Kidney (tissue), 14 donors: ENCODE data around the gene SLC22A23. TPM values are rescaled to one million over a fixed set of nuclear protein-coding genes. Genes with fewer than 3 reads are reported as not detected.

Source experiments
- DNase-seq, 5 donors: peaks; one replicate each; pipeline ENCODE4 v3.0.0-alpha.2; 2013 to 2020
- FAIRE-seq: peaks from 2 replicates; lab custom pipeline; 2012; peaks lifted over from hg19 to GRCh38; lab: Jason Lieb, UNC
- H3K27ac ChIP-seq, 2 donors: one replicate each; pipeline ENCODE4 v1.7.0; 2013; ENCODE audit warnings: low read depth in 2 of 2, low read length in 2 of 2, inconsistent platforms in 1 of 2
- H3K27me3 ChIP-seq: one replicate; pipeline ENCODE4 v1.7.1; 2013; ENCODE audit warnings: low read length, inconsistent platforms; ENCODE audit not compliant: control insufficient read depth, insufficient read depth
- H3K36me3 ChIP-seq, 3 donors: one replicate each; pipeline versions ENCODE4 v1.7.0 to v1.7.1; 2013; ENCODE audit warnings: low read length in 3 of 3, control low read depth in 1 of 3, inconsistent platforms in 1 of 3; ENCODE audit not compliant: insufficient read depth in 3 of 3, control insufficient read depth in 2 of 3
- H3K4me1 ChIP-seq, 3 donors: one replicate each; pipeline versions ENCODE4 v1.7.0 to v1.7.1; 2013; ENCODE audit warnings: low read length in 3 of 3, inconsistent platforms in 1 of 3, low read depth in 1 of 3; ENCODE audit not compliant: control insufficient read depth in 2 of 3, insufficient read depth in 2 of 3
- H3K4me3 ChIP-seq, 3 donors: one replicate each; pipeline versions ENCODE4 v1.7.0 to v1.8.1; 2013; ENCODE audit warnings: low read length in 3 of 3, control low read depth in 1 of 3, inconsistent platforms in 1 of 3
- H3K9ac ChIP-seq, 3 donors: one replicate each; pipeline versions ENCODE4 v1.7.0 to v1.7.1; 2013; ENCODE audit warnings: low read length in 3 of 3, control low read depth in 1 of 3, inconsistent platforms in 1 of 3
- H3K9me3 ChIP-seq, 3 donors: one replicate each; pipeline versions ENCODE4 v1.7.0 to v1.7.1; 2013; ENCODE audit warnings: low read length in 3 of 3, control low read depth in 1 of 3, inconsistent platforms in 1 of 3; ENCODE audit not compliant: control insufficient read depth in 2 of 3, insufficient read depth in 1 of 3
- CTCF ChIP-seq: IDR thresholded peaks from 3 replicates; pipeline ENCODE4 v1.5.1; 2012; ENCODE audit warnings: mild to moderate bottlenecking, moderate library complexity, borderline replicate concordance; ENCODE audit not compliant: insufficient read depth; ENCODE audit errors: extremely low read depth
- intact Hi-C: fragments of 100-400 bp; cut with DNase I; formaldehyde crosslinking; loops from one replicate; pipeline ENCODE4 v1.11.1; 2022
- polyA plus RNA-seq: library from polyadenylated mRNA; stranded (reverse); fragments of 350-450 nt; fragmentation: Illumina TruSeq; extraction: RNeasy Lipid Tissue Mini Kit (QIAGEN cat#74804); gene quantifications from one replicate; pipeline ENCODE4 v1.2.3, GENCODE V29; 2014; ENCODE audit warnings: low read depth, low replicate concordance; ENCODE audit not compliant: insufficient read depth
- total RNA-seq: library from RNA; stranded (reverse); fragmentation: NEBNext Ultra II Directional; extraction: Animal tissue kit (Norgen Biotek cat#: 25700); gene quantifications from one replicate; pipeline ENCODE4 v1.2.1, GENCODE V29; 2021
- donor health status: control.
- donor health status: control.
- donor health status: control.
- donor health status: control.
- donor health status: control.
- donor health status: DM: yes; HTN: yes; CAD: no.
- donor health status: Normal renal cell carcinoma (clear cell type).

Gene SLC22A23
- total and polyA plus RNA-seq, 2 donors from 2014 or later, result 5.3 to 5.7 TPM

- intact Hi-C loops, result no loop called here
- peak overlapping the region in 1 of 2 donors; percentile 8 for H3K27ac ChIP-seq
- no peak overlapping the region for H3K9ac ChIP-seq
- H3K4me1 ChIP-seq, result peaks cover 0 to 2% (median 0%) of the 10 kb centered on the region in 3 donors
- H3K27me3 ChIP-seq, result no peaks in the 10 kb centered on the region
- no peak overlapping the region for H3K4me3 ChIP-seq
- no peak for TF ChIP-seq CTCF
- H3K36me3 ChIP-seq, result peaks cover 0 to 16% (median 4%) of the 10 kb centered on the region in 3 donors
- no peak for DNase-seq
- FAIRE-seq, result no peak
- no peaks in the 10 kb centered on the region for H3K9me3 ChIP-seq
These were observed 186.6 kb downstream of the SLC22A23 start for GRCh38 chr6:3270258-3270657.

GRCh38 chr6:3269281-3269975 is 187.4 kb downstream of the SLC22A23 start:
- Histone ChIP-seq H3K27me3 (no peaks in the 10 kb centered on the region), H3K4me3 (no peak overlapping the region), H3K9me3 (no peaks in the 10 kb centered on the region), H3K4me1 (peaks cover 0 to 2% (median 0%) of the 10 kb centered on the region in 3 donors), H3K27ac (no peak overlapping the region), H3K9ac (no peak overlapping the region), H3K36me3 (peaks cover 0 to 17% (median 4%) of the 10 kb centered on the region in 3 donors)
- peak in 3 of 5 donors; percentile 52 to 68 (median 62) for DNase-seq
- TF ChIP-seq CTCF, result no peak
- no peak for FAIRE-seq
- intact Hi-C loops, result no loop called here

GRCh38 chr6:3268680-3269079 is 188.2 kb downstream of the SLC22A23 start:
- intact Hi-C loops, result no loop called here
- peaks cover 0 to 5% (median 4%) of the 10 kb centered on the region in 3 donors for H3K4me1 ChIP-seq
- H3K36me3 ChIP-seq, result peaks cover 0 to 24% (median 9%) of the 10 kb centered on the region in 3 donors
- no peak for TF ChIP-seq CTCF
- no peak for FAIRE-seq
- no peak for DNase-seq
- H3K27ac ChIP-seq, result no peak overlapping the region
- H3K4me3 ChIP-seq, result no peak overlapping the region
- no peaks in the 10 kb centered on the region for H3K9me3 ChIP-seq
- H3K9ac ChIP-seq, result no peak overlapping the region
- no peaks in the 10 kb centered on the region for H3K27me3 ChIP-seq
